GM23248 (cell line): ENCODE measurements around the gene DOCK3. TPM values are rescaled to one million over a fixed set of nuclear protein-coding genes. Genes with fewer than 3 reads are reported as not detected.

ENCODE experiments used
- DNase-seq: peaks from one replicate; pipeline ENCODE4 v3.0.0-alpha.2; 2015
- H2AFZ ChIP-seq: fragments of 200-600 bp; sonication (generic); 2 replicates; pipeline ENCODE4 v1.6.1; 2016; ENCODE audit warnings: antibody characterized with exemption
- H3F3A ChIP-seq: fragments of 200-600 bp; sonication (generic); 2 replicates; pipeline ENCODE4 v1.6.1; 2016; ENCODE audit warnings: mild to moderate bottlenecking, antibody characterized with exemption, mixed run types; ENCODE audit not compliant: insufficient read depth
- H3K27ac ChIP-seq: fragments of 200-600 bp; sonication (generic); 2 replicates; pipeline ENCODE4 v1.5.1; 2016; ENCODE audit warnings: mild to moderate bottlenecking
- H3K27me3 ChIP-seq: fragments of 200-600 bp; sonication (generic); replicated peaks from 2 replicates; pipeline ENCODE4 v1.6.1; 2016; ENCODE audit warnings: mild to moderate bottlenecking; ENCODE audit not compliant: insufficient read depth
- H3K36me3 ChIP-seq: fragments of 200-600 bp; sonication (generic); 2 replicates; pipeline ENCODE4 v1.6.1; 2016; ENCODE audit warnings: low read depth, mild to moderate bottlenecking
- H3K4me1 ChIP-seq: fragments of 200-600 bp; sonication (generic); 2 replicates; pipeline ENCODE4 v1.6.1; 2016; ENCODE audit warnings: mild to moderate bottlenecking; ENCODE audit not compliant: insufficient read depth
- H3K4me2 ChIP-seq: fragments of 200-600 bp; sonication (generic); one replicate; pipeline ENCODE4 v1.6.1; 2016; ENCODE audit warnings: mild to moderate bottlenecking; ENCODE audit not compliant: unreplicated experiment
- H3K4me3 ChIP-seq: fragments of 200-600 bp; sonication (generic); 2 replicates; pipeline ENCODE4 v1.5.1; 2016; ENCODE audit warnings: mild to moderate bottlenecking
- H3K79me2 ChIP-seq: fragments of 200-600 bp; sonication (generic); 2 replicates; pipeline ENCODE4 v1.6.1; 2016; ENCODE audit warnings: mild to moderate bottlenecking; ENCODE audit not compliant: insufficient read depth
- H3K9ac ChIP-seq: fragments of 200-600 bp; sonication (generic); 2 replicates; pipeline ENCODE4 v1.6.1; 2016; ENCODE audit warnings: mild to moderate bottlenecking
- H3K9me2 ChIP-seq: fragments of 200-600 bp; sonication (generic); 2 replicates; pipeline ENCODE4 v1.6.1; 2016; ENCODE audit warnings: mixed run types, mild to moderate bottlenecking, moderate library complexity; ENCODE audit not compliant: insufficient read depth
- H3K9me3 ChIP-seq: fragments of 200-600 bp; sonication (generic); one replicate; pipeline ENCODE4 v1.6.1; 2017; ENCODE audit warnings: low read depth
- H4K20me1 ChIP-seq: fragments of 200-600 bp; sonication (generic); 2 replicates; pipeline ENCODE4 v1.6.0; 2016; ENCODE audit not compliant: insufficient read depth
- EZH2 ChIP-seq: fragments of 200-600 bp; sonication (generic); IDR thresholded peaks from 2 replicates; pipeline ENCODE4 v1.6.1; 2018; ENCODE audit warnings: antibody characterized with exemption, mild to moderate bottlenecking; ENCODE audit not compliant: insufficient read depth, poor library complexity, severe bottlenecking
- EZH2phosphoT487 ChIP-seq: fragments of 200-600 bp; sonication (generic); IDR thresholded peaks from 2 replicates; pipeline ENCODE4 v1.6.1; 2018; ENCODE audit warnings: antibody characterized with exemption, moderate library complexity, mild to moderate bottlenecking, low read depth; ENCODE audit not compliant: insufficient read depth
- WGBS, 2 experiments: methylation state at CpG; one replicate each; pipeline ENCODE4 v1.1.6; 2015 to 2017; ENCODE audit warnings: low lambda C conversion rate in 2 of 2, low coverage in 1 of 2; ENCODE audit errors: missing lambda C conversion rate in 2 of 2; 5-methylcytosine and 5-hydroxymethylcytosine counted together
- in situ Hi-C: fragments of 300-500 bp; cut with MboI; formaldehyde crosslinking; loops from 2 replicates; pipeline ENCODE4 v1.15.0; 2020
- polyA plus RNA-seq: library from polyadenylated mRNA; unstranded; fragments of >200 nt; fragmentation: Nextera tagmentation; extraction: Ambion mirVana; gene quantifications from 2 replicates; pipeline ENCODE4 v1.2.1, GENCODE V29; 2016
- total RNA-seq: library from RNA; depleted of rRNA; stranded (reverse); fragments of >200 nt; shearing (Covaris generic); gene quantifications from 2 replicates; pipeline ENCODE4 v1.2.3, GENCODE V29; 2014

The DOCK3 gene
- total and polyA plus RNA-seq, 2 experiments from 2014 or later = 0.23 to 0.43 TPM

DNA sequence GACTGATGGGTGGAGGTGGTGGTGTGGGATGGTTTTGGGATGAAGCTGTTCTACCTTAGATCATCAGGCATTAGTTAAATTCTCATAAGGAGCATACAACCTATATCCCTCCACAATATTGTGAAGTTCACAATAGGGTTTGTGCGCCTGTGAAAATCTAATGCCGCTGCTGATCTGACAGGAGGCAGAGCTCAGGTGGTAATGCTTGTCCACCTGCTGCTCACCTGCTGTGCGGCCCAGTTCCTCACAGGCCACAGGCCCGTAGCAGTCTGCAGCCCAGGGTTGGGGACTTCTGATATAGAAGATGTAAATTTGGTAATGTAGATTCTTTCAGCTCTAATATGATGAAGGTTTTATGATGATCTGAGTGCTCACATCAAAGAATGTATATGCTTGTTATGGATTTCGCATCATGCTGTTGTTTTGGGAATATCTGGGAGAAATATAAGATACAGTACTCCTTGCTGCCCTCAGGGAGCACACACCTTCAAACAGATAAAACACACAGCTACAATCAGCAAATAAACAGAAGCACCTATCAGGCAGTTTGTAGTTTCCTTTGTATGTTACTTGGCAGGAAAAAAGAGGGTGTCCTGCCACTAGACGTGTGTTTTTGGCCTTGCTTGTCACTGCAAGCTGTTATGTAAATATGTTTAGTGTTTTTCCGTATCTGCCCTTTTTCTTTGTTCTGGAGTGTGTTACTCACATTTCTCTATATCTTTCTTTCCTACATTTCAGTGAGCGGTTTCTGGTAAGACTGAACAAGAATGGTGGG, 471.3 kb downstream of the DOCK3 start:
- DNase-seq = no peak
- Histone ChIP-seq H3K27ac (no peak overlapping the region), H3F3A (no peaks in the 10 kb centered on the region), H3K36me3 (no peaks in the 10 kb centered on the region), H3K4me2 (no peak overlapping the region), H3K9ac (no peak overlapping the region), H4K20me1 (no peaks in the 10 kb centered on the region), H3K79me2 (no peaks in the 10 kb centered on the region), H3K9me2 (no peaks in the 10 kb centered on the region), H3K4me3 (no peak overlapping the region), H3K9me3 (no peaks in the 10 kb centered on the region), H2AFZ (no peak overlapping the region), H3K4me1 (no peaks in the 10 kb centered on the region), H3K27me3 (no peaks in the 10 kb centered on the region)
- TF ChIP-seq EZH2 (no peak), EZH2phosphoT487 (no peak)
- in situ Hi-C loops = no loop called here
- whole genome bisulfite sequencing, 2 experiments = 40 to 51% methylated on average over 8 of the region's 8 CpGs

DNA sequence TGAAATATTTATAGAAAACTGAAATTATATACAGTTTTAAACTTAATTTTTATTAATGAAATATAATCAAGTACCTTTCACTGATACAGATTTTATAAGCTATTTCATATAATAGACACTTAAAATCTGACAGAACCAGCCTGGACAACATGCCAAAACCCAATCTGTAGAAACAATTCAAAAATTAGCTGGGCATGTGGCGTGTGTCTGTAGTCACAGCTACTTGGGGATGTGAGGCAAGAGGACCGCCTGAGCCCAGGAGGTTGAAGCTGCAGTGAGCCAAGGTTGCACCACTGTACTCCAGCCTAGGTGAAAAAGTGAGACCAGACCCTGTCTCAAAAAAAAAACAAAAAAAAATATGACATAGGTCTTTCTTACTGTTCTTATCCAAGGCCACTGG, 472.1 kb downstream of the DOCK3 start:
- H3K4me2 ChIP-seq = no peak overlapping the region
- no peaks in the 10 kb centered on the region for H3K4me1 ChIP-seq
- H4K20me1 ChIP-seq = no peaks in the 10 kb centered on the region
- no peak overlapping the region for H3K27ac ChIP-seq
- H3K4me3 ChIP-seq = no peak overlapping the region
- no peak overlapping the region for H3K9ac ChIP-seq
- no peaks in the 10 kb centered on the region for H3K27me3 ChIP-seq
- no peak for DNase-seq
- H3K9me2 ChIP-seq = no peaks in the 10 kb centered on the region
- no peaks in the 10 kb centered on the region for H3F3A ChIP-seq
- WGBS, 2 experiments = 37 to 41% methylated on average over 2 of the region's 2 CpGs
- no peak overlapping the region for H2AFZ ChIP-seq
- H3K36me3 ChIP-seq = no peaks in the 10 kb centered on the region
- no peaks in the 10 kb centered on the region for H3K9me3 ChIP-seq
- no peaks in the 10 kb centered on the region for H3K79me2 ChIP-seq
- TF ChIP-seq EZH2phosphoT487 (no peak), EZH2 (no peak)
- in situ Hi-C loops = no loop called here

DNA sequence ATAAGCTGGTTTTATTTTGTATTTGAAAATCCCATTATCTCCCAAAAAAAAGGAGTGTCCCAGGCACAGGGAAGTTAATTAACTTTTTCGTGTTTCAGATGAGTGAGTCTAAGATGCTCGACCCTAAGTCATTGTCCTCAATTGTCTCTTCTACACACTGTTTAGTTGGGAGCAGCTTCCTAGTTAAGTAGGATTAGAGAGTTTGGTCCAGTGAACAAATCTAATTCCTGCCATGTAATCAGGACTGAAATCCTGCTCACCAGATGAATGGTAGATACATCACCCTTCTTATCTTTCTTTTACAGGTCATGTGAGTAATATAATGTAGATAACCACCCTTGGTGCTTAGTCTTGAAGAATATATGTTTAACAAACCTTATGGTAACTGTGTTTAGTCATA, 481.4 kb downstream of the DOCK3 start:
- 23 to 24% methylated on average over 2 of the region's 2 CpGs for WGBS, 2 experiments

GRCh38 chr3:51163051-51163450, 488.3 kb downstream of the DOCK3 start:
- no peaks in the 10 kb centered on the region for H3K9me3 ChIP-seq
- H3K4me2 ChIP-seq = no peak overlapping the region
- TF ChIP-seq EZH2phosphoT487 (no peak), EZH2 (no peak)
- H3F3A ChIP-seq = no peaks in the 10 kb centered on the region
- H3K4me1 ChIP-seq = no peaks in the 10 kb centered on the region
- no peaks in the 10 kb centered on the region for H4K20me1 ChIP-seq
- DNase-seq = peak; percentile 2
- H2AFZ ChIP-seq = no peak overlapping the region; the same call in 1 of the 2 replicates
- H3K27ac ChIP-seq = no peak overlapping the region
- WGBS, 2 experiments = 17 to 22% methylated on average over 1 of the region's 1 CpG
- in situ Hi-C loops = no loop called here
- H3K4me3 ChIP-seq = no peak overlapping the region
- H3K27me3 ChIP-seq = no peaks in the 10 kb centered on the region
- H3K9ac ChIP-seq = no peak overlapping the region
- H3K79me2 ChIP-seq = no peaks in the 10 kb centered on the region
- H3K9me2 ChIP-seq = no peaks in the 10 kb centered on the region
- no peaks in the 10 kb centered on the region for H3K36me3 ChIP-seq

More for the DNA sequence above, 481.4 kb downstream of the DOCK3 start:
- Histone ChIP-seq H3K27me3 (no peaks in the 10 kb centered on the region), H4K20me1 (no peaks in the 10 kb centered on the region), H3K4me2 (no peak overlapping the region), H3K4me3 (no peak overlapping the region), H3K9me2 (no peaks in the 10 kb centered on the region), H2AFZ (no peak overlapping the region), H3K79me2 (no peaks in the 10 kb centered on the region), H3K27ac (no peak overlapping the region), H3K4me1 (no peaks in the 10 kb centered on the region), H3K9me3 (no peaks in the 10 kb centered on the region), H3K9ac (no peak overlapping the region), H3K36me3 (no peaks in the 10 kb centered on the region), H3F3A (no peaks in the 10 kb centered on the region)
- DNase-seq = no peak
- in situ Hi-C loops = no loop called here
- TF ChIP-seq EZH2phosphoT487 (no peak), EZH2 (no peak)
